Liver (tissue), 9 donors: ENCODE results near the gene AGPAT1. TPM values are rescaled to one million over a fixed set of nuclear protein-coding genes. Genes with fewer than 3 reads are reported as not detected.

ENCODE experiments used
- DNase-seq: peaks from one replicate; pipeline ENCODE4 v3.0.0-alpha.2; 2017; ENCODE audit warnings: low spot score
- H3K27ac ChIP-seq, 2 donors: one replicate each; pipeline ENCODE4 v1.7.0; 2013; ENCODE audit warnings: inconsistent platforms in 2 of 2, low read length in 2 of 2, control low read depth in 1 of 2, low read depth in 1 of 2, mild to moderate bottlenecking in 1 of 2
- H3K27me3 ChIP-seq, 4 donors: one replicate each; pipeline versions ENCODE4 v1.6.1 to v1.7.0; 2013; ENCODE audit warnings: low read length in 3 of 4, inconsistent platforms in 1 of 4, mild to moderate bottlenecking in 1 of 4, moderate library complexity in 1 of 4; ENCODE audit not compliant: control insufficient read depth in 4 of 4, insufficient read depth in 4 of 4
- H3K36me3 ChIP-seq, 4 donors: one replicate each; pipeline versions ENCODE4 v1.6.1 to v1.7.0; 2013; ENCODE audit warnings: low read length in 3 of 4, mild to moderate bottlenecking in 3 of 4, low read depth in 1 of 4, moderate library complexity in 1 of 4; ENCODE audit not compliant: control insufficient read depth in 4 of 4, insufficient read depth in 3 of 4
- H3K4me1 ChIP-seq, 4 donors: one replicate each; pipeline versions ENCODE4 v1.6.1 to v1.7.0; 2013; ENCODE audit warnings: low read length in 3 of 4, mild to moderate bottlenecking in 3 of 4, moderate library complexity in 1 of 4; ENCODE audit not compliant: control insufficient read depth in 4 of 4, insufficient read depth in 4 of 4
- H3K4me3 ChIP-seq, 3 donors: one replicate each; pipeline versions ENCODE4 v1.6.1 to v1.7.0; 2013; ENCODE audit warnings: low read length in 3 of 3, control low read depth in 1 of 3, low read depth in 1 of 3, mild to moderate bottlenecking in 1 of 3
- H3K9ac ChIP-seq, 2 donors: one replicate each; pipeline ENCODE4 v1.7.0; 2013; ENCODE audit warnings: low read length in 2 of 2, mild to moderate bottlenecking in 2 of 2, moderate library complexity in 2 of 2, control low read depth in 1 of 2, low read depth in 1 of 2
- H3K9me3 ChIP-seq, 4 donors: one replicate each; pipeline versions ENCODE4 v1.6.1 to v1.7.0; 2013; ENCODE audit warnings: low read length in 3 of 4; ENCODE audit not compliant: control insufficient read depth in 4 of 4
- ATF3 ChIP-seq: IDR thresholded peaks from 2 replicates; pipeline ENCODE4 v1.6.1; 2016; ENCODE audit warnings: antibody characterized with exemption
- CTCF ChIP-seq: fragments of 150-350 bp; IDR thresholded peaks from 2 replicates; pipeline ENCODE4 v1.5.1; 2017; ENCODE audit warnings: improper control_type of control experiment, low read depth, low read length; ENCODE audit not compliant: missing input control
- EGR1 ChIP-seq, 2 donors: IDR thresholded peaks; 2 replicates each; pipeline ENCODE4 v1.6.1; 2016 to 2018; ENCODE audit warnings: antibody characterized with exemption in 2 of 2, low read depth in 2 of 2
- FOXA1 ChIP-seq: IDR thresholded peaks from 2 replicates; pipeline ENCODE4 v1.6.1; 2016; ENCODE audit warnings: antibody characterized with exemption
- FOXA2 ChIP-seq: IDR thresholded peaks from 2 replicates; pipeline ENCODE4 v1.6.1; 2016; ENCODE audit warnings: antibody characterized with exemption
- HNF4A ChIP-seq, 2 donors: conservative IDR thresholded peaks; 2 replicates each; pipeline ENCODE4 v1.6.1; 2016; ENCODE audit warnings: antibody characterized with exemption in 2 of 2, mild to moderate bottlenecking in 2 of 2
- HNF4G ChIP-seq: IDR thresholded peaks from 2 replicates; pipeline ENCODE4 v1.6.1; 2016; ENCODE audit warnings: antibody characterized with exemption
- JUND ChIP-seq, 2 donors: IDR thresholded peaks; 2 replicates each; pipeline ENCODE4 v1.6.1; 2016; ENCODE audit warnings: antibody characterized with exemption in 2 of 2
- NR2F2 ChIP-seq: IDR thresholded peaks from 2 replicates; pipeline ENCODE4 v1.6.1; 2016; ENCODE audit warnings: antibody characterized with exemption
- RAD21 ChIP-seq, 2 donors: IDR thresholded peaks; 2 replicates each; pipeline ENCODE4 v1.6.1; 2016; ENCODE audit warnings: antibody characterized with exemption in 2 of 2, mild to moderate bottlenecking in 2 of 2
- REST ChIP-seq: IDR thresholded peaks from 2 replicates; pipeline ENCODE4 v1.6.1; 2016; ENCODE audit warnings: antibody characterized with exemption, mild to moderate bottlenecking
- RXRA ChIP-seq, 2 donors: IDR thresholded peaks; 2 replicates each; pipeline ENCODE4 v1.6.1; 2017 to 2018; ENCODE audit warnings: antibody characterized with exemption in 2 of 2, mild to moderate bottlenecking in 1 of 2
- TAF1 ChIP-seq: conservative IDR thresholded peaks from 2 replicates; pipeline ENCODE4 v1.6.1; 2016; ENCODE audit warnings: antibody characterized with exemption, mild to moderate bottlenecking
- WGBS: extraction: QIAGEN DNeasy Blood & Tissue Kit; methylation state at CpG from one replicate; pipeline ENCODE4 v1.1.7; 2013; 5-methylcytosine and 5-hydroxymethylcytosine counted together
- polyA plus RNA-seq, 2 donors: library from polyadenylated mRNA; stranded (reverse) in 1 of 2; unstranded in 1 of 2; fragments of 200-250 nt in 1 of 2; fragments of >200 nt in 1 of 2; fragmentation: Nextera tagmentation in 1 of 2; extraction: Ambion mirVana in 1 of 2; gene quantifications; one replicate each; pipeline versions ENCODE4 v1.2.1 to v1.2.3, GENCODE V29; 2013 to 2015
- total RNA-seq, 2 donors: library from RNA; depleted of rRNA; stranded (reverse); fragments of >200 nt; gene quantifications; one replicate each; pipeline ENCODE4 v1.2.3, GENCODE V29; 2014
- TF ChIP-seq, protein P1 (sequence below): IDR thresholded peaks from 2 replicates; pipeline ENCODE4 v1.6.1; 2016; ENCODE audit warnings: antibody characterized with exemption
- donor health status: healthy.
- donor health status: healthy.
- donor health status: healthy.
- donor health status: healthy.
- donor health status: healthy.

The AGPAT1 gene
- total and polyA plus RNA-seq, 4 donors: 10.4 to 45.1 (median 17.5) TPM

DNA sequence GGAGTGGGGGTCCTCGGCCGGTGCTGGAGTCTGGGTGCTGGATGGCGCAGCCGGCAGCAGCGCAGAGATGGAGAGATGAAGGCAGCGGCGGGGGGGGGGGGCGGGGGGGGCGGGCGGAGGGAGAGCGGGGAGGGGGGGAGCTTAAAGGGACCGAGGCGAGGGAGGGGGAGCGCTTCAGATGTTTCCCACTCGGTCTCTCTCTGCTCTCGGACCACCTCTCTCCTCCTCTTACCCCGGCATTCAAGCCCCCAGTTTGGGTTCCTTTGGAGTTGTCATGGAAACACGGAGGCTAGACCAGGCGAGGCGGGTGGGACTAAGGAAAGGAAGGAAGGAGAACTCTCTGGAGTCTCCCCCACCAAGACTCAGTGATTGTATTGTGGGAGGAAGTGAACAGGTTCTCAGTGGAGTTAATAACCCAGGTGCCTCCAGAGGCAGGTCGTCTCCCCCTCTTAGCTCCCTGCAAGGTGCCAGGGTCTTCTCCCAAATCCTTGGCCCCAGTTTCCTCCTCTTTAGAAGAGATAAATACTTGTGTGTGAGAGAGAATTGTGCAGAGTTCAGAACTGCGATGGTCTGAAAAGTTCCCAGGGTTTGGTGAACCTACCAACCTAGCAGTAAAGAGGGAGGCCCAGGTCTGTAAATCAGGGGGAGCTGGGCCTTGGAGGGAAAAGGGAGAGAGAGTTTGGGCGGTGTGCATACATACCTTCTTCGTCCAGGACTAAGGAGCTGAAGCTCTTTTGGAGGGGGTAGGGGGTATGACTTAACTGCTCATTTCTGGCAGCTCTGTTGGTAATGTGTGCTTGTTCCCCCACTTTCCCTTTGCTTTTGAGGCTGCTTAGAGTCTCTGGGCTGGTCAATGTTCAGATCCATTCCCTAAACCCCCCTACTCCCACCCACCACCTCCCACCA, 23.8 kb downstream of the AGPAT1 start, which contains the start of gene PRRT1:
TSS of gene PRRT1 (minus strand) at position 77 of the 906 bp plus-strand sequence. CDS start 112 bp downstream, outside the sequence.
- Histone ChIP-seq H3K4me3 (no peak within 1 kb of the TSS), H3K36me3 (peaks cover 0 to 5% (median 2%) of the 10 kb centered on the region in 4 donors)
- no peak for TF ChIP-seq REST
- no peak for TF ChIP-seq FOXA1
- TF ChIP-seq EGR1 (IDR thresholded peaks at IDR 0.05; ENCODE audit: low read depth in 2 of 2): no peak
- no peak for TF ChIP-seq HNF4A (conservative IDR thresholded peaks at IDR 0.05)
- TF ChIP-seq ATF3: no peak
- no peak for TF ChIP-seq TAF1
- TF ChIP-seq RXRA (IDR thresholded peaks at IDR 0.05): no peak
- TF ChIP-seq CTCF: no peak
- TF ChIP-seq HNF4G: no peak
- no peak for TF ChIP-seq NR2F2

GRCh38 chr6:32151181-32151862, 24.6 kb downstream of the AGPAT1 start:
- Histone ChIP-seq H3K4me1 (peaks cover 6 to 26% (median 13%) of the 10 kb centered on the region in 4 donors), H3K4me3 (no peak overlapping the region), H3K9ac (no peak overlapping the region), H3K9me3 (peaks cover 0 to 2% (median 0%) of the 10 kb centered on the region in 4 donors), H3K36me3 (peaks cover 0 to 4% (median under 1%) of the 10 kb centered on the region in 4 donors), H3K27me3 (peaks cover 0 to 5% (median 0%) of the 10 kb centered on the region in 4 donors), H3K27ac (no peak overlapping the region)
- DNase-seq: no peak
- WGBS: 56% methylated on average over 8 of the region's 8 CpGs
- TF ChIP-seq, protein P1, sequence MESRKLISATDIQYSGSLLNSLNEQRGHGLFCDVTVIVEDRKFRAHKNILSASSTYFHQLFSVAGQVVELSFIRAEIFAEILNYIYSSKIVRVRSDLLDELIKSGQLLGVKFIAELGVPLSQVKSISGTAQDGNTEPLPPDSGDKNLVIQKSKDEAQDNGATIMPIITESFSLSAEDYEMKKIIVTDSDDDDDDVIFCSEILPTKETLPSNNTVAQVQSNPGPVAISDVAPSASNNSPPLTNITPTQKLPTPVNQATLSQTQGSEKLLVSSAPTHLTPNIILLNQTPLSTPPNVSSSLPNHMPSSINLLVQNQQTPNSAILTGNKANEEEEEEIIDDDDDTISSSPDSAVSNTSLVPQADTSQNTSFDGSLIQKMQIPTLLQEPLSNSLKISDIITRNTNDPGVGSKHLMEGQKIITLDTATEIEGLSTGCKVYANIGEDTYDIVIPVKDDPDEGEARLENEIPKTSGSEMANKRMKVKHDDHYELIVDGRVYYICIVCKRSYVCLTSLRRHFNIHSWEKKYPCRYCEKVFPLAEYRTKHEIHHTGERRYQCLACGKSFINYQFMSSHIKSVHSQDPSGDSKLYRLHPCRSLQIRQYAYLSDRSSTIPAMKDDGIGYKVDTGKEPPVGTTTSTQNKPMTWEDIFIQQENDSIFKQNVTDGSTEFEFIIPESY: no peak
- TF ChIP-seq HNF4A (conservative IDR thresholded peaks at IDR 0.05) (no peak), CTCF (no peak), REST (no peak), TAF1 (no peak), RAD21 (IDR thresholded peaks at IDR 0.05) (no peak), EGR1 (IDR thresholded peaks at IDR 0.05; ENCODE audit: low read depth in 2 of 2) (no peak), FOXA2 (no peak), JUND (IDR thresholded peaks at IDR 0.05) (no peak)

More for the DNA sequence above, 23.8 kb downstream of the AGPAT1 start, which contains the start of gene PRRT1:
- H3K9me3 ChIP-seq: peaks cover 0 to 2% (median 0%) of the 10 kb centered on the region in 4 donors
- no peak within 1 kb of the TSS for H3K9ac ChIP-seq
- no peak for DNase-seq
- H3K27ac ChIP-seq: no peak within 1 kb of the TSS
- WGBS: 40% methylated on average over 21 of the region's 24 CpGs
- H3K4me1 ChIP-seq: peaks cover 6 to 26% (median 13%) of the 10 kb centered on the region in 4 donors
- peaks cover 0 to 5% (median 0%) of the 10 kb centered on the region in 4 donors for H3K27me3 ChIP-seq
